C4-2B (cell line): ENCODE measurements around the gene CDHR3.

ENCODE experiments used
- ZFX ChIP-seq: fragments of 450-650 bp; IDR thresholded peaks from 2 replicates; pipeline ENCODE4 v1.6.1; 2017
- TF ChIP-seq, protein P1 (sequence below): fragments of 450-650 bp; conservative IDR thresholded peaks from 2 replicates; pipeline ENCODE4 v1.5.1; 2017; ENCODE audit warnings: mild to moderate bottlenecking

DNA sequence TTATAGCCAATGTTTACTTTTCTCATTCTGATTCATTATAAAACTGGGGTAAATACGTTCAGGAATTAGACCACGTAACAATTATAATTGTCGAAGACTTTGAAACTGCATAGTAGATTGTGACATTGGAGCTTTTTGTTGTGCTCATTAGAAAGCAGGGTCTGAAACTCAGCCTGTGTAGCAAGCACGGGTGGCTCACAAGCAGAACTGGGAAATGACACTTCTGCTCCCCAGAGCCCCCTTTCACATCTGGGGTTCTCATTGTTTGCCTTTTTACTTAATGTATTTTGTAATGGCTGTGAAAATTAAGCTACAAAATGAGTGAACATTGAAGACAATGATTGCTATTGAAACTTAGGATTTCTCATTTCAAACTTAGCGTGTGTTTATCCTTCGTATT, 72.9 kb downstream of the CDHR3 start:
- TF ChIP-seq, protein P1, sequence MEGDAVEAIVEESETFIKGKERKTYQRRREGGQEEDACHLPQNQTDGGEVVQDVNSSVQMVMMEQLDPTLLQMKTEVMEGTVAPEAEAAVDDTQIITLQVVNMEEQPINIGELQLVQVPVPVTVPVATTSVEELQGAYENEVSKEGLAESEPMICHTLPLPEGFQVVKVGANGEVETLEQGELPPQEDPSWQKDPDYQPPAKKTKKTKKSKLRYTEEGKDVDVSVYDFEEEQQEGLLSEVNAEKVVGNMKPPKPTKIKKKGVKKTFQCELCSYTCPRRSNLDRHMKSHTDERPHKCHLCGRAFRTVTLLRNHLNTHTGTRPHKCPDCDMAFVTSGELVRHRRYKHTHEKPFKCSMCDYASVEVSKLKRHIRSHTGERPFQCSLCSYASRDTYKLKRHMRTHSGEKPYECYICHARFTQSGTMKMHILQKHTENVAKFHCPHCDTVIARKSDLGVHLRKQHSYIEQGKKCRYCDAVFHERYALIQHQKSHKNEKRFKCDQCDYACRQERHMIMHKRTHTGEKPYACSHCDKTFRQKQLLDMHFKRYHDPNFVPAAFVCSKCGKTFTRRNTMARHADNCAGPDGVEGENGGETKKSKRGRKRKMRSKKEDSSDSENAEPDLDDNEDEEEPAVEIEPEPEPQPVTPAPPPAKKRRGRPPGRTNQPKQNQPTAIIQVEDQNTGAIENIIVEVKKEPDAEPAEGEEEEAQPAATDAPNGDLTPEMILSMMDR: no peak
- TF ChIP-seq ZFX: no peak
